NCI-H146 treated with DMSO at 0.1 percent for 48 hours (cell line): Measurements from ENCODE around the gene SRRM1.

Source experiments
- DNase-seq: peaks from one replicate; lab custom pipeline; 2025; ENCODE audit not compliant: unreplicated experiment; lab: John Stamatoyannopoulos, UW

SRRM1 gene

GRCh38 chr1:24642481-24643362 is at the start of gene SRRM1:
TSS of gene SRRM1 (plus strand) at chr1:24643302. CDS start at chr1:24643327, 25 bp downstream.
- peak; percentile 94 for DNase-seq

GRCh38 chr1:24594328-24594598 is 48.8 kb upstream of the SRRM1 start:
- no peak for DNase-seq

- no peak for DNase-seq
These were observed 46.7 kb upstream of the SRRM1 start for GRCh38 chr1:24596401-24596880.

- no peak for DNase-seq
These were observed 43.8 kb upstream of the SRRM1 start for GRCh38 chr1:24599265-24599664.

- no peak for DNase-seq
These were observed 42.6 kb upstream of the SRRM1 start for GRCh38 chr1:24600551-24600950.

GRCh38 chr1:24605534-24606295 is 37.4 kb upstream of the SRRM1 start:
- no peak for DNase-seq

- no peak for DNase-seq
These were observed 36.9 kb upstream of the SRRM1 start for GRCh38 chr1:24606296-24606605.

- no peak for DNase-seq
These were observed 36.5 kb upstream of the SRRM1 start for GRCh38 chr1:24606621-24607020.

GRCh38 chr1:24609949-24610517 is 33.1 kb upstream of the SRRM1 start:
- DNase-seq = no peak

GRCh38 chr1:24619376-24619775 is 23.7 kb upstream of the SRRM1 start:
- DNase-seq = no peak

GRCh38 chr1:24620678-24621077 is 22.4 kb upstream of the SRRM1 start:
- DNase-seq = no peak

GRCh38 chr1:24621121-24621520 is 22.0 kb upstream of the SRRM1 start:
- DNase-seq = no peak

GRCh38 chr1:24622218-24622617 is 20.9 kb upstream of the SRRM1 start:
- DNase-seq = no peak

- DNase-seq = no peak
These were observed 10.3 kb upstream of the SRRM1 start for GRCh38 chr1:24632832-24633175.

- peak; percentile 30 for DNase-seq
These were observed 7.8 kb upstream of the SRRM1 start for GRCh38 chr1:24635195-24635843.

- no peak for DNase-seq
These were observed 6.3 kb upstream of the SRRM1 start for GRCh38 chr1:24636661-24637357.

GRCh38 chr1:24639094-24639493 is 4.0 kb upstream of the SRRM1 start:
- no peak for DNase-seq

GRCh38 chr1:24639881-24640280 is 3.2 kb upstream of the SRRM1 start:
- DNase-seq = no peak

GRCh38 chr1:24640288-24640687 is 2.8 kb upstream of the SRRM1 start:
- no peak for DNase-seq

- no peak for DNase-seq
These were observed 1.4 kb upstream of the SRRM1 start for GRCh38 chr1:24641646-24642151.
